Psoas muscle (tissue), 8 donors: ENCODE results near the gene SOS1. TPM values are rescaled to one million over a fixed set of nuclear protein-coding genes. Genes with fewer than 3 reads are reported as not detected.

ENCODE experiments used
- ATAC-seq, 4 donors: fragments of 200-7000 bp; cut with Tn5 transposase; one replicate each; pipeline ENCODE4 v1.9.1; 2020; ENCODE audit warnings: moderate library complexity in 3 of 4, mild to moderate bottlenecking in 2 of 4
- DNase-seq, 2 donors: peaks; one replicate each; pipeline ENCODE4 v3.0.0-alpha.2; 2020
- H3K27ac ChIP-seq: fragments of 200-600 bp; one replicate; pipeline ENCODE4 v1.8.0; 2022
- H3K27me3 ChIP-seq, 3 donors: fragments of 200-600 bp in 1 of 3; one replicate each; pipeline versions ENCODE4 v1.6.1 to v1.8.0; 2013 to 2022; ENCODE audit warnings: low read length in 2 of 3, mild to moderate bottlenecking in 2 of 3, moderate library complexity in 1 of 3; ENCODE audit not compliant: insufficient read depth in 3 of 3
- H3K36me3 ChIP-seq, 2 donors: fragments of 200-600 bp in 1 of 2; one replicate each; pipeline versions ENCODE4 v1.6.1 to v1.8.0; 2013 to 2022; ENCODE audit warnings: low read depth in 1 of 2, mild to moderate bottlenecking in 1 of 2, moderate library complexity in 1 of 2; ENCODE audit not compliant: insufficient read depth in 1 of 2
- H3K4me1 ChIP-seq: fragments of 200-600 bp; one replicate; pipeline ENCODE4 v1.8.0; 2022
- H3K4me3 ChIP-seq: fragments of 200-600 bp; one replicate; pipeline ENCODE4 v1.8.0; 2022; ENCODE audit warnings: mild to moderate bottlenecking
- H3K9me3 ChIP-seq: fragments of 200-600 bp; one replicate; pipeline ENCODE4 v1.8.0; 2022
- WGBS, 3 donors: extraction: QIAGEN DNeasy Blood & Tissue Kit; methylation state at CpG; one replicate each; pipeline versions ENCODE4 v1.1.6 to v1.1.7; 2013; 5-methylcytosine and 5-hydroxymethylcytosine counted together
- intact Hi-C, 2 donors: fragments of 100-400 bp; cut with DNase I; formaldehyde crosslinking; loops; one replicate each; pipeline versions ENCODE4 v1.11.0 to v1.14.2; 2022
- polyA plus RNA-seq, 3 donors: library from polyadenylated mRNA; stranded (reverse); fragments of 200-250 nt; gene quantifications; one replicate each; pipeline ENCODE4 v1.2.3, GENCODE V29; 2013
- total RNA-seq, 4 donors: library from RNA; stranded (reverse); fragmentation: NEBNext Ultra II Directional in 2 of 4; extraction: Animal tissue kit (Norgen Biotek cat#: 25700) in 2 of 4; gene quantifications; one replicate each; pipeline versions ENCODE4 v1.2.1 to v1.2.4, GENCODE V29; 2021 to 2023
- TF ChIP-seq, protein P1 (sequence below): fragments of 200-600 bp; IDR thresholded peaks from one replicate; pipeline ENCODE4 v1.8.0; 2022; ENCODE audit warnings: antibody characterized with exemption
- donor health status: healthy with polysubstance abuse.
- donor health status: DM: no; HTN: no; CAD: no; lungs with moderate emphysema.
- donor health status: Bipolar disorder and iron deficiency.
- donor health status: healthy.
- donor health status: DM: yes; HTN: yes; CAD: no.
- donor health status: DM: no; HTN: no; CAD: no.
- donor health status: DM: no; HTN: no; CAD: no.
- donor health status: DM: yes; HTN: yes; CAD: no.

Gene SOS1
- total and polyA plus RNA-seq, 7 donors: 4.9 to 35.7 (median 25.4) TPM

DNA sequence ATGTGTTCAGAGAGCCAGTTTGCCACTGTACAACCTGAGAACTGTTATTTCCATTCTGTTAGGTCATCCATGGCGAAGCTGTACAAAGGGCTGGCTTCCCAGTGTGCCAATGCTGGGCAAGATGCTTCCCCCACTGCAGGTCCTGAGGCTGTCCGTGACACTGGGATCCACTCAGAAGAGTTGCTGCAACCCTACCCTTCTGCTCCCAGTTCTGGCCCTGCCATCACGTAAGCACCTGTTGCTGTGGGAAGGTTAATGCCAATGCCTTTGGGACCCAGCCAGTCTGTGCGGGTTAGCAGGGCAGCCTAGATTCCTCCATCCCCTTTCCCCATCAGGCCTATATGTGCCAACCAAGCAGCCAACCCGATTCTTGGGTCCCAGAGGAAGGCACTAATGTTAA, 162.9 kb downstream of the SOS1 start:
- no peaks in the 10 kb centered on the region for H3K9me3 ChIP-seq

DNA sequence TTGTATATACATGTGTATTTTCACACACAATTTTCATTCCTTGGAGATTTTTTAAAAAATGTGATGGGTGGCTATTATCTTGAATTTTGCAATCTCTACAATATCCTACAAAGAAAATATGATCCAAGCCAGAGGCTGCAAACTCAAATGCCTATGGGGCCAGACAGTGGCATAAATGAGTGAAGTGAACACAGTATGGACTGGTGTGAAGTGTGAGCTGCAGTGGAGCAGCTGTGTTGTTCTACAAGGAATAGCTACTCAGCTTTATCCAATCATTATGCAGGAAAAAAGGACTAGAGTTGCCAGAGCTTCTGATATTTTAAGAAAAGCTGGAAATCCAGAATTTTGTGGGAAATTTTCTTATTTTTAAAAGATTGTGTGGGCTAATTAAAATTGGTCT, 169.1 kb downstream of the SOS1 start:
- H3K36me3 ChIP-seq: no peaks in the 10 kb centered on the region
- H3K27ac ChIP-seq: no peak overlapping the region
- no peak for DNase-seq
- TF ChIP-seq, protein P1, sequence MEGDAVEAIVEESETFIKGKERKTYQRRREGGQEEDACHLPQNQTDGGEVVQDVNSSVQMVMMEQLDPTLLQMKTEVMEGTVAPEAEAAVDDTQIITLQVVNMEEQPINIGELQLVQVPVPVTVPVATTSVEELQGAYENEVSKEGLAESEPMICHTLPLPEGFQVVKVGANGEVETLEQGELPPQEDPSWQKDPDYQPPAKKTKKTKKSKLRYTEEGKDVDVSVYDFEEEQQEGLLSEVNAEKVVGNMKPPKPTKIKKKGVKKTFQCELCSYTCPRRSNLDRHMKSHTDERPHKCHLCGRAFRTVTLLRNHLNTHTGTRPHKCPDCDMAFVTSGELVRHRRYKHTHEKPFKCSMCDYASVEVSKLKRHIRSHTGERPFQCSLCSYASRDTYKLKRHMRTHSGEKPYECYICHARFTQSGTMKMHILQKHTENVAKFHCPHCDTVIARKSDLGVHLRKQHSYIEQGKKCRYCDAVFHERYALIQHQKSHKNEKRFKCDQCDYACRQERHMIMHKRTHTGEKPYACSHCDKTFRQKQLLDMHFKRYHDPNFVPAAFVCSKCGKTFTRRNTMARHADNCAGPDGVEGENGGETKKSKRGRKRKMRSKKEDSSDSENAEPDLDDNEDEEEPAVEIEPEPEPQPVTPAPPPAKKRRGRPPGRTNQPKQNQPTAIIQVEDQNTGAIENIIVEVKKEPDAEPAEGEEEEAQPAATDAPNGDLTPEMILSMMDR: no peak
- intact Hi-C loops: no loop called here
- no peaks in the 10 kb centered on the region for H3K4me1 ChIP-seq
- ATAC-seq: no peak
- no peaks in the 10 kb centered on the region for H3K9me3 ChIP-seq
- H3K4me3 ChIP-seq: no peak overlapping the region
- no peaks in the 10 kb centered on the region for H3K27me3 ChIP-seq

More for the DNA sequence above, 162.9 kb downstream of the SOS1 start:
- Histone ChIP-seq H3K27me3 (no peaks in the 10 kb centered on the region), H3K27ac (no peak overlapping the region), H3K4me1 (peaks cover 6% of the 10 kb centered on the region), H3K36me3 (no peaks in the 10 kb centered on the region), H3K4me3 (no peak overlapping the region)
- DNase-seq (no peak), ATAC-seq (peak; percentile 34 to 93 (median 48))
- intact Hi-C loops: no loop called here
- WGBS, 3 donors: 36 to 47% (median 46%) methylated on average over 5 of the region's 5 CpGs
- TF ChIP-seq, protein P1: no peak

DNA sequence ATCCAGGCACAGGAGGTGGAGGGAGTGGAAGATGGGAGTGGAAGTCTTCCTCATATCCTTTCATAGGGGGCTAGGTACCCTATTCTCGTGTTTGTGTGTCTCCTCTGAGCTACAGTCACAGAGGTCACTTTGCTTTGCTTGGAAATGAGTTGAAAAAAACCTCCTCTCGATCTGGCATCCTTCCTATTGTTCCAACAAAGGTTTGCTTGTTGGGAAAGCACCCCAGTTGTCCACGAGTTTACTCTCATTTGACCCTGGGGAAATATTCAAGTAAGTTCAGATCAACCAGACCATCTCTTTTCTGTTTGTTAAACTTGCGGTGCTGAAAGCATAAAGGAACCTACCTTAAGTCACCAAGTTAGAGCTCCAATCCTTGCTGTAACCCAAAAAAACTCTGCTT, 171.9 kb downstream of the SOS1 start:
- WGBS, 3 donors: 62 to 78% (median 71%) methylated on average over 4 of the region's 4 CpGs
- TF ChIP-seq, protein P1: no peak
- intact Hi-C loops: loop anchor here in 1 of 2 donors (10.0 kb wide), 1 partner anchor 86 kb away; no protein-coding TSS in a partner anchor
- ATAC-seq (no peak), DNase-seq (no peak)
- H3K4me1 ChIP-seq: no peaks in the 10 kb centered on the region
- H3K4me3 ChIP-seq: no peak overlapping the region
- no peaks in the 10 kb centered on the region for H3K27me3 ChIP-seq
- no peak overlapping the region for H3K27ac ChIP-seq
- H3K36me3 ChIP-seq: no peaks in the 10 kb centered on the region
- no peaks in the 10 kb centered on the region for H3K9me3 ChIP-seq

DNA sequence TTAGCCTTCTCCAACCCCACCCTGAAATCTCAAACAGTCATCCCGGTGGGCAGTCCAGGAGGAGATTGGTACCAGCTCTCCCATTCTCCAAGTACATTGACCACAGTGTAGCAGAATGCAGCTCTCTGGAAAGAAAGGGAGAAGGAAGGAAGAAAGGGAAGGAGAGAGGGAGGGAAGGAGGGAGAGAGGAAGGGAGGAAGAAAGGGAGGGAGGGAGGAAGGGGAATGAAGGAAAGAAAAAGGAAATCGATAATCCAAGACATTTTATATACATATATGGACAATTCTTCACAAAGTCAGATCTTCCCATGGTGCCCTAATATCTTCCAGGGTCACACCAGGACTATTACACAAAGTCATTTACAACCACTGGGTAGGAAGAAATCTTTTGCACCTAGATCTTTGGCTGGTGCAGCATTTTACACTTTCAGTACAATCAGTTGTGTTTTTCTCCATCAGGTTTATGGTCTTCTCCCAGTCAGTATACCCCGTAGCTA, 172.4 kb downstream of the SOS1 start:
- ATAC-seq (no peak), DNase-seq (no peak)
- Histone ChIP-seq H3K36me3 (no peaks in the 10 kb centered on the region), H3K4me3 (no peak overlapping the region), H3K27ac (no peak overlapping the region), H3K4me1 (no peaks in the 10 kb centered on the region), H3K27me3 (no peaks in the 10 kb centered on the region), H3K9me3 (no peaks in the 10 kb centered on the region)
- 71 to 90% (median 84%) methylated on average over 3 of the region's 3 CpGs for WGBS, 3 donors
- intact Hi-C loops: loop anchor here in 1 of 2 donors (10.0 kb wide), 1 partner anchor 86 kb away; no protein-coding TSS in a partner anchor
- TF ChIP-seq, protein P1: no peak
